GM12878 (cell line): ENCODE results near the gene PERM1. TPM values are rescaled to one million over a fixed set of nuclear protein-coding genes. Genes with fewer than 3 reads are reported as not detected.
A peak's percentile ranks its signal among the peaks of the same experiment; 100 is the strongest.

Experiments
- ATAC-seq: fragments of 200-7000 bp; cut with Tn5 transposase; 3 replicates; pipeline ENCODE4 v1.9.1; 2020; ENCODE audit warnings: mild to moderate bottlenecking, moderate library complexity
- BruUV-seq: library from RNA; stranded (reverse); fragments of 400-500 nt; replicated peaks from 2 replicates; lab custom pipeline; 2021; lab: Mats Ljungman, UMichigan
- CTCF ChIA-PET: fragments of 300-600 bp; sonication (Branson Sonifier 250); formaldehyde crosslinking; extraction: SDS; loops from one replicate; lab custom pipeline; 2021; ENCODE audit warnings: inconsistent platforms; lab: Yijun Ruan, JAX
- POLR2A ChIA-PET: fragments of 350-600 bp; formaldehyde crosslinking; extraction: SDS; loops from one replicate; lab custom pipeline; 2021; ENCODE audit warnings: inconsistent platforms; lab: Charles Lee
- RAD21 ChIA-PET: fragments of 300-600 bp; sonication (Branson Sonifier 250); formaldehyde crosslinking; loops from one replicate; lab custom pipeline; 2023; ENCODE audit warnings: antibody characterized with exemption; ENCODE audit not compliant: unreplicated experiment; lab: Charles Lee
- SMC1A ChIA-PET: fragments of 300-600 bp; sonication (Branson Sonifier 250); formaldehyde crosslinking; loops from one replicate; lab custom pipeline; 2023; ENCODE audit not compliant: unreplicated experiment, uncharacterized antibody; lab: Charles Lee
- DNase-seq: peaks from one replicate; pipeline ENCODE4 v3.0.0-alpha.2; 2011; ENCODE audit warnings: low read depth, low spot score
- FAIRE-seq: peaks from 3 replicates; lab custom pipeline; 2011; peaks lifted over from hg19 to GRCh38; lab: Jason Lieb, UNC
- H2AFZ ChIP-seq: 2 replicates; pipeline ENCODE4 v1.6.0; 2011; ENCODE audit warnings: low read depth, low read length, control low read depth; ENCODE audit not compliant: control insufficient read depth
- H3K27ac ChIP-seq: 2 replicates; pipeline ENCODE4 v1.5.1; 2011; ENCODE audit warnings: control low read depth; ENCODE audit not compliant: control insufficient read depth, insufficient read depth
- H3K27me3 ChIP-seq, 2 experiments: replicated peaks in 1 of 2; 2 replicates each; pipeline versions ENCODE4 v1.6.0 to v1.6.1; 2011; ENCODE audit warnings: low read length in 1 of 2; ENCODE audit not compliant: control insufficient read depth in 2 of 2, insufficient read depth in 2 of 2
- H3K36me3 ChIP-seq, 2 experiments: 2 replicates each; pipeline ENCODE4 v1.5.1; 2011; ENCODE audit warnings: low read length in 1 of 2; ENCODE audit not compliant: control insufficient read depth in 2 of 2, insufficient read depth in 2 of 2
- H3K4me1 ChIP-seq: 2 replicates; pipeline ENCODE4 v1.6.1; 2011; ENCODE audit warnings: mild to moderate bottlenecking, low read length, moderate library complexity, mixed read lengths; ENCODE audit not compliant: control insufficient read depth, insufficient read depth
- H3K4me2 ChIP-seq: 2 replicates; pipeline ENCODE4 v1.6.0; 2011; ENCODE audit warnings: control low read depth; ENCODE audit not compliant: control insufficient read depth, insufficient read depth
- H3K4me3 ChIP-seq: fragments of 200-600 bp; sonication (generic); 2 replicates; pipeline ENCODE4 v1.5.1; 2016
- H3K79me2 ChIP-seq: 2 replicates; pipeline ENCODE4 v1.6.0; 2011; ENCODE audit warnings: low read length; ENCODE audit not compliant: control insufficient read depth, insufficient read depth
- H3K9ac ChIP-seq: 2 replicates; pipeline ENCODE4 v1.8.0; 2011; ENCODE audit warnings: low read length, control low read depth, mixed read lengths; ENCODE audit not compliant: control insufficient read depth, insufficient read depth
- H3K9me3 ChIP-seq: replicated peaks from 3 replicates; pipeline ENCODE4 v1.5.1; 2011; ENCODE audit warnings: mild to moderate bottlenecking, low read length; ENCODE audit not compliant: control insufficient read depth, insufficient read depth
- H4K20me1 ChIP-seq: 2 replicates; pipeline ENCODE4 v1.6.0; 2011; ENCODE audit not compliant: control insufficient read depth, insufficient read depth
- BHLHE40 ChIP-seq, 2 experiments: fragments of 450-650 bp in 1 of 2; IDR thresholded peaks; 2 replicates each; pipeline ENCODE4 v1.6.1; 2011 to 2017; ENCODE audit warnings: low read depth in 2 of 2, borderline replicate concordance in 1 of 2, improper control_type of control experiment in 1 of 2, low read length in 1 of 2, mild to moderate bottlenecking in 1 of 2
- CBFB ChIP-seq: IDR thresholded peaks from 2 replicates; pipeline ENCODE4 v1.6.1; 2016; ENCODE audit warnings: antibody characterized with exemption, low read depth
- CHD2 ChIP-seq: IDR thresholded peaks from 2 replicates; pipeline ENCODE4 v1.6.1; 2011; ENCODE audit warnings: low read depth, low read length, improper control_type of control experiment, borderline replicate concordance
- NR2C2 ChIP-seq: IDR thresholded peaks from 2 replicates; pipeline ENCODE4 v1.6.1; 2011; ENCODE audit warnings: borderline replicate concordance, low read depth; ENCODE audit not compliant: control insufficient read depth, insufficient read length
- SIX5 ChIP-seq: IDR thresholded peaks from 2 replicates; pipeline ENCODE4 v1.6.1; 2011; ENCODE audit warnings: mild to moderate bottlenecking, low read depth, low read length, moderate library complexity; ENCODE audit not compliant: severe bottlenecking
- SMAD5 ChIP-seq: IDR thresholded peaks from 2 replicates; pipeline ENCODE4 v1.6.1; 2016; ENCODE audit warnings: antibody characterized with exemption, low read depth
- SUZ12 ChIP-seq: fragments of 200-600 bp; sonication (generic); IDR thresholded peaks from one replicate; pipeline ENCODE4 v1.6.1; 2018; ENCODE audit warnings: antibody characterized with exemption, mild to moderate bottlenecking; ENCODE audit not compliant: unreplicated experiment
- TCF3 ChIP-seq: IDR thresholded peaks from 2 replicates; pipeline ENCODE4 v1.6.1; 2012; ENCODE audit warnings: low read depth, mild to moderate bottlenecking, low read length, borderline replicate concordance; ENCODE audit not compliant: insufficient read depth
- WGBS: methylation state at CpG from one replicate; pipeline ENCODE4 v1.1.6; 2016; ENCODE audit warnings: low lambda C conversion rate; ENCODE audit not compliant: insufficient replicate concordance, insufficient coverage; ENCODE audit errors: missing lambda C conversion rate; 5-methylcytosine and 5-hydroxymethylcytosine counted together
- in situ Hi-C: fragments of 300-500 bp; cut with MboI; formaldehyde crosslinking; loops from 9 replicates; pipeline ENCODE4 v1.14.3; 2018; ENCODE audit warnings: mixed read lengths
- intact Hi-C: fragments of 100-400 bp; cut with micrococcal nuclease; formaldehyde crosslinking; loops from one replicate; pipeline ENCODE4 v1.14.2; 2022; ENCODE audit not compliant: unreplicated experiment
- polyA plus RNA-seq, 11 experiments: library from polyadenylated mRNA; depleted of rRNA in 4 of 11; unstranded in 6 of 11; stranded (reverse) in 5 of 11; fragments of >200 nt; fragmentation: Nextera tagmentation in 4 of 11; fragmentation: Illumina TruSeq in 1 of 11; extraction: Ambion mirVana in 4 of 11; extraction: Trizol in 1 of 11; gene quantifications; 1 replicate in 1 of 11; 2 replicates in 10 of 11; pipeline versions ENCODE4 v1.2.1 to v1.2.3, GENCODE V29; 2011 to 2016; ENCODE audit warnings: inconsistent platforms in 2 of 11, missing spikeins in 2 of 11, low read depth in 1 of 11
- total RNA-seq, 4 experiments: library from RNA; depleted of rRNA in 3 of 4; stranded (reverse); fragments of >200 nt in 3 of 4; fragmentation: Illumina TruSeq in 1 of 4; extraction: Trizol in 1 of 4; gene quantifications; 2 replicates each; pipeline versions ENCODE4 v1.2.1 to v1.2.3, GENCODE V29; 2013 to 2021
- TF ChIP-seq, protein P1 (sequence below): fragments of 450-650 bp; formaldehyde crosslinking; IDR thresholded peaks from 2 replicates; pipeline ENCODE4 v1.4.0; 2022; ENCODE audit warnings: mild to moderate bottlenecking, moderate library complexity

Gene PERM1
- total and polyA plus RNA-seq, 10 of the 15 experiments (the other 5 are each of a cell fraction or from before 2014, with no cell fraction given): not detected

DNA sequence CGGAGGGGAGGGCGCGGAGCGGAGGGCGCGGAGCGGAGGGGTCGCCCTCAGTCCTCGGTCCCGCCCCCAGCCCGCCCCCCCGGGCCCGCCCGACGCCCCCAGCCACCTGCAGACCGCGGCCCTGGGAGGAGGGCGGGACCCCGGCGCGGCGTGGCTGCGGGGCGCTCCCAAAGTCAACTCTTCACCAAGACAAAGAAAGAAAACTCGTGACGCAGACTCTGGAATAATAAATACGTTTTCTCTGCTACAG, 16.8 kb upstream of the PERM1 start:
- ChIA-PET POLR2A (no interaction called here), SMC1A (no interaction called here), RAD21 (no interaction called here)
- Histone ChIP-seq H2AFZ (no peak overlapping the region), H3K4me1 (peaks cover 15% of the 10 kb centered on the region), H3K4me3 (no peak overlapping the region), H3K36me3 (no peaks in the 10 kb centered on the region)
- DNase-seq: no peak
- BruUV-seq: no TSS peak
- ATAC-seq: no peak
- no peak for TF ChIP-seq TCF3
- TF ChIP-seq CHD2: no peak
- TF ChIP-seq SIX5: no peak
- no peak for TF ChIP-seq SMAD5
- TF ChIP-seq CBFB: no peak
- no peak for TF ChIP-seq NR2C2
- TF ChIP-seq, all 136 proteins: peak for 0
- H3K27ac ChIP-seq: no peak overlapping the region
- H3K9me3 ChIP-seq: no peaks in the 10 kb centered on the region
- in situ Hi-C loops: no loop called here
- H3K9ac ChIP-seq: no peak overlapping the region; the same call in 1 of the 2 replicates
- no peaks in the 10 kb centered on the region for H3K79me2 ChIP-seq
- CTCF ChIA-PET: interaction anchor here (1.1 kb wide), 1 partner anchor 14 kb away, joined by 3 read pairs; no protein-coding TSS in a partner anchor
- no peak for FAIRE-seq
- H3K27me3 ChIP-seq: peaks cover 0 to 17% of the 10 kb centered on the region in 2 experiments; a peak in 2 of 4 replicates
- intact Hi-C loops: no loop called here
- 0% methylated on average over 5 of the region's 27 CpGs for WGBS
- H3K4me2 ChIP-seq: peak overlapping the region; percentile 42
- no peaks in the 10 kb centered on the region for H4K20me1 ChIP-seq

DNA sequence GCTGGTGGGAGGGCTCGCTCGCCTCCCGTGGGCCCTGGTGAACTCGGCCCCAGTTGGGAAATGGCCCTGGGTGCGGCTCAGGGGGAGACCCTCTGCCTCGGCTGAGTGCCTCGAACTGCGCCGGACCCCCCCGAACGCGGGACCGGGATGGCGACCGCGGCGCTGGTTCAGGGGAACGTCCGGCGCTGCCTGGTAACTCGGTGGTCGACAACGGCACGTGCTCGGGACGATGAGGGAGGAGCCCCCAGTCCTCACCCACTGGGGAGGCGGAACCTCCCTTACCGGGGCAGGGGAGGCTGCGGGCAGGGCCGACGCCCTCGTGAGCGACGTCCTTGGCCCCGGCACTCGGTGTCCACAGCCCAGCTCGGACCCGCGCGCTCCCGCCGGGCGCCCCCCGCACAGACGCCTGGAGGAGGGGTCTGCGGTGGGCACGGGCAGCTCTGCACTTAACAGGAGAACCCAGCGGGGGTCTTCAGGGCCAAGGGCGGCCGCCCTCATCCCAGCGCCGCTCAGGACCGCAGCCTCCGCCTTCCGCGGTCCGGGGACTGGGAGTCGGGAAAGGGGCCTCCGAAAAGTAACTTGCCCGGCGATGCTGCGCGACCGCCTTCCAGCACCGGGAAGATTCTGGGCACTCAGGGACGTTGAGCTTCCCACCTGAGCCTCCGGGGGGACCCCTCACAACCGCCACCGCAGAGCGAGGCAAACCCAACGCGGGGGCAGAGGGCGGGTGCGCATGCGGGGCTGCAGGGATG, 16.3 kb upstream of the PERM1 start:
- Histone ChIP-seq H3K36me3 (no peaks in the 10 kb centered on the region), H3K9me3 (peaks cover 2% of the 10 kb centered on the region; the same call in 1 of the 3 replicates), H3K27me3 (peaks cover 0 to 17% of the 10 kb centered on the region in 2 experiments; a peak in 2 of 4 replicates), H3K4me3 (no peak overlapping the region), H3K79me2 (no peaks in the 10 kb centered on the region), H3K27ac (no peak overlapping the region), H4K20me1 (no peaks in the 10 kb centered on the region), H3K4me2 (no peak overlapping the region), H2AFZ (no peak overlapping the region), H3K4me1 (peaks cover 17% of the 10 kb centered on the region), H3K9ac (no peak overlapping the region)
- CTCF ChIA-PET: interaction anchor here (1.1 kb wide), 1 partner anchor 14 kb away, joined by 3 read pairs; no protein-coding TSS in a partner anchor
- ATAC-seq (no peak), FAIRE-seq (no peak), DNase-seq (no peak)
- in situ Hi-C loops: no loop called here
- SMC1A ChIA-PET: interaction anchor here (0.7 to 1.3 kb wide), 2 partner anchors 14 to 15 kb away, joined by 3 read pairs; partner anchors contain the start of gene ISG15
- POLR2A ChIA-PET: no interaction called here
- no TSS peak for BruUV-seq
- intact Hi-C loops: no loop called here
- RAD21 ChIA-PET: no interaction called here
- TF ChIP-seq BHLHE40 (IDR thresholded peaks at IDR 0.05; ENCODE audit: borderline replicate concordance in 1 of 2, low read depth in 2 of 2, low read length in 1 of 2) (peak in 1 of 2 experiments; percentile 45; a peak in 1 of 4 replicates), SUZ12 (peak; percentile 61)
- TF ChIP-seq, protein P1, sequence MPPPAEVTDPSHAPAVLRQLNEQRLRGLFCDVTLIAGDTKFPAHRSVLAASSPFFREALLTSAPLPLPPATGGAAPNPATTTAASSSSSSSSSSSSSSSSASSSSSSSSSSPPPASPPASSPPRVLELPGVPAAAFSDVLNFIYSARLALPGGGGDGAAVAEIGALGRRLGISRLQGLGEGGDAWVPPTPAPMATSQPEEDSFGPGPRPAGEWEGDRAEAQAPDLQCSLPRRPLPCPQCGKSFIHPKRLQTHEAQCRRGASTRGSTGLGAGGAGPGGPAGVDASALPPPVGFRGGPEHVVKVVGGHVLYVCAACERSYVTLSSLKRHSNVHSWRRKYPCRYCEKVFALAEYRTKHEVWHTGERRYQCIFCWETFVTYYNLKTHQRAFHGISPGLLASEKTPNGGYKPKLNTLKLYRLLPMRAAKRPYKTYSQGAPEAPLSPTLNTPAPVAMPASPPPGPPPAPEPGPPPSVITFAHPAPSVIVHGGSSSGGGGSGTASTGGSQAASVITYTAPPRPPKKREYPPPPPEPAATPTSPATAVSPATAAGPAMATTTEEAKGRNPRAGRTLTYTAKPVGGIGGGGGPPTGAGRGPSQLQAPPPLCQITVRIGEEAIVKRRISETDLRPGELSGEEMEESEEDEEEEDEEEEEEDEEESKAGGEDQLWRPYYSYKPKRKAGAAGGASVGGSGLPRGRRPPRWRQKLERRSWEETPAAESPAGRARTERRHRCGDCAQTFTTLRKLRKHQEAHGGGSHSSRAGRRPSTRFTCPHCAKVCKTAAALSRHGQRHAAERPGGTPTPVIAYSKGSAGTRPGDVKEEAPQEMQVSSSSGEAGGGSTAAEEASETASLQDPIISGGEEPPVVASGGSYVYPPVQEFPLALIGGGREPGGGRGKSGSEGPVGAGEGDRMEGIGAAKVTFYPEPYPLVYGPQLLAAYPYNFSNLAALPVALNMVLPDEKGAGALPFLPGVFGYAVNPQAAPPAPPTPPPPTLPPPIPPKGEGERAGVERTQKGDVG: no peak
- 56% methylated on average over 45 of the region's 75 CpGs for WGBS
